ENCODE data around the gene CDKN2B-AS1. TPM values are rescaled to one million over a fixed set of nuclear protein-coding genes. Genes with fewer than 3 reads are reported as not detected.

Gene CDKN2B-AS1
- total RNA-seq, 1 donor, result 12.9 TPM

DNA sequence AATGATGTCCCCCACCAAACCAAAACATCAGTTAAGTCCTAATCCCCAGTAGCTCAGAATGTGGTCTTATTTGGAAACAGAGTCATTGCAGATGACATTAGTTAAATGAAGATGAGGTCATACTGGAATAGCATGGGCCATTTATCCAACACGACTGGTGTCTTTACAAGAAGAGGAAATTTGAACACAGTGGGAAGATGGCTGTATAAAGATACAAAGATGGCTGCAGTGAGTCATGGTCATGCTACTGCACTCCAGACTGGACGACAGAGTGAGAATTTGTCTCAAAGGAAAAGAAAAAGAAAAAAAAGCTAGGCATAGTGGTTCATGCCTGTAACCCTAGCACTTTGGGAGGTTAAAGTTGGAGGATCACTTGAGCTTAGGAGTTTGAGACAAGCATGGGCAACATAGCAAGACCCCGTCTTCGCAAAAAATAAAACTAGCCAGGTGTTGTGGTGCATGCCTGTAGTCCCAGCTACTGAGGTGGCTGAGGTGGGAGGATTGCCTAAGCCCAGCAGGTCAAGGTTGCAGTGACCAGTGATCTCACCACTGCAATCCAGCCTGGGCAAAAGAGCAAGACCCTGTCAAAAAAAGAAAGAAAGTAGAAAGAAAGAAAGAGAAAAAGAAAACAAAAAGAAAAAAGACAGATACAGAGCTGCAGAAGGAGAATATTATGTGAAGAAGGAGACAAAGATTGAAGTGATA is 144.5 kb downstream of the CDKN2B-AS1 start:
- TF ChIP-seq, protein P1, sequence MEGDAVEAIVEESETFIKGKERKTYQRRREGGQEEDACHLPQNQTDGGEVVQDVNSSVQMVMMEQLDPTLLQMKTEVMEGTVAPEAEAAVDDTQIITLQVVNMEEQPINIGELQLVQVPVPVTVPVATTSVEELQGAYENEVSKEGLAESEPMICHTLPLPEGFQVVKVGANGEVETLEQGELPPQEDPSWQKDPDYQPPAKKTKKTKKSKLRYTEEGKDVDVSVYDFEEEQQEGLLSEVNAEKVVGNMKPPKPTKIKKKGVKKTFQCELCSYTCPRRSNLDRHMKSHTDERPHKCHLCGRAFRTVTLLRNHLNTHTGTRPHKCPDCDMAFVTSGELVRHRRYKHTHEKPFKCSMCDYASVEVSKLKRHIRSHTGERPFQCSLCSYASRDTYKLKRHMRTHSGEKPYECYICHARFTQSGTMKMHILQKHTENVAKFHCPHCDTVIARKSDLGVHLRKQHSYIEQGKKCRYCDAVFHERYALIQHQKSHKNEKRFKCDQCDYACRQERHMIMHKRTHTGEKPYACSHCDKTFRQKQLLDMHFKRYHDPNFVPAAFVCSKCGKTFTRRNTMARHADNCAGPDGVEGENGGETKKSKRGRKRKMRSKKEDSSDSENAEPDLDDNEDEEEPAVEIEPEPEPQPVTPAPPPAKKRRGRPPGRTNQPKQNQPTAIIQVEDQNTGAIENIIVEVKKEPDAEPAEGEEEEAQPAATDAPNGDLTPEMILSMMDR (IDR thresholded peaks at IDR 0.05; ENCODE audit: insufficient read depth, low read length), result no peak
- no peak overlapping the region for H3K4me3 ChIP-seq (ENCODE audit: low read depth, low read length)
- no peak for DNase-seq (ENCODE audit: low read depth)

DNA sequence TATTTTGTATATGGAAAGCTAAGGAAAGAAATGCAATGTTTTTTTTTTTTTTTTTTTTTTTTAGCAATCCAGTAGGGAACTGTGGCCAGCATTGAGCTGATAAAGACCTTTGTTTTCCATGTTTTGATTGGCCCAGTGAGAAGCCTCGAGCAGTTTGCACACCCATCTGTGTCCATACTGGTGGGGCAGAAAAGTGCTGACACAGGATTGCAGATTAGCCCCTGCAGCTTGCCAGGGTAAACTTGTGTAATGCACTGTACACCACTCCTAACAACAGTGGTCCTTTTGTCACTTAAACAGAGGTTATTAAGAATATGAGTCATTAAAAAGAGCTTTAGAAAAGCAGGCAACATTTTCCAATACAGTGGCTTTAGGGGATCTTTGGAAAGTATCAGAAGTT is 147.3 kb downstream of the CDKN2B-AS1 start:
- TF ChIP-seq, protein P1 (IDR thresholded peaks at IDR 0.05; ENCODE audit: insufficient read depth, low read length), result no peak

DNA sequence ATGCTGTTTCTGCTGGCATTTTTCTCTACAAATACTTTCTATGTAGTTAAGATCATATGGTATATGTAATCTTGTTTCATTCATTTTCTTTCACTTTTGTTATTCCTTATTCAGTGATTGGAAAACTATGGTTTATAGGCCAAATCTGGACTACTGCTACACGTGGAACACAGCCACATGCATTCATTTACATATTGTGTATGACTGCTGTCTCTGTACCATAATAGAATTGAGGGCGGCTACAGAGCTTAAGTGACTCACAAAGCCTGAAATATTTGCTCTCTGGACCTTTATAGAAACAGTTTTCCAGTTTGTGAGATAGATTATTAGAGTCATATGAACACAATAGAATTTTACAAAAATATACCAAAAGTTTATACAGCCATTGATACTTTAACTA is 148.1 kb downstream of the CDKN2B-AS1 start:
- DNase-seq (ENCODE audit: low read depth), result peak; percentile 53
- H3K4me3 ChIP-seq (ENCODE audit: low read depth, low read length), result no peak overlapping the region
- TF ChIP-seq, protein P1 (IDR thresholded peaks at IDR 0.05; ENCODE audit: insufficient read depth, low read length), result no peak

More for the DNA sequence above, 147.3 kb downstream of the CDKN2B-AS1 start:
- DNase-seq (ENCODE audit: low read depth), result peak; percentile 94
- H3K4me3 ChIP-seq (ENCODE audit: low read depth, low read length), result no peak overlapping the region

DNA sequence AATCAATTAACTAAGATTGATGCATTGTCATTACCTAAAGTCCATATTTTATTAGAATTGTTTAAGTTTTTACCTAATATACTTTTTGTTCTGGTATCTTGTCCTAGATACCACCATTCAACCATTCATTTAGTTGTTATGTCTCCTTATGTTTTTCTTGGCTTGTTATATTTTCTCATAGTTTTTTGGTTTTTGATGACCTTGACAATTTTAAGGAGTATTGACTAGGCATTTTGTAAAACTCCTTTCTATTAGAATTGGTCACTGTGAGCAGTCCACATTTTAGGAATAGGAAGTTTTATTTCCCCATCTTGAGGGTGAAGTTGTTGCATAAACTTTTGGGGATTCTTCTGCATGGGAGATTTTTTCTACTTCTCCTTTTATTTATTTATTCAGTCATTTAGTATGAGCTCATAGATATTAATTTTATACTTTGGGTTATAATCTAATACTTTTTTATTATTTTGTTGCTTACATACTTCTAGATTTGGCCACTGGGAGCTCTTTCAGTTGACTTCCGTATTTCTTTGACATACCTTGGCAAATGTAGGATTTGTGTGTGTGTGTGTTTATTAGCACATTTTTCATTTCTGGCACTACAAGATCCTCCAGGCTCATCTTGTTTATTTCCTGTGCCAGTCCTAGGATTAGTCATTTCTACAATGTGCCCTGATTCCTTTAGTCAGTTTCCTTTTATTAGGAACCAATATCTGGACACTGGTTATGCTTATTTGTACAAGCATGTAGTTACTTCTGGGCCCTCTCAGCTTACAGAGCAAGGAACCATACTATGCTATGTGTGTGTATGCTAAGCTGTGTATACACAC is 149.4 kb downstream of the CDKN2B-AS1 start:
- H3K4me3 ChIP-seq (ENCODE audit: low read depth, low read length), result no peak overlapping the region
- DNase-seq (ENCODE audit: low read depth), result no peak
- TF ChIP-seq, protein P1 (IDR thresholded peaks at IDR 0.05; ENCODE audit: insufficient read depth, low read length), result no peak

DNA sequence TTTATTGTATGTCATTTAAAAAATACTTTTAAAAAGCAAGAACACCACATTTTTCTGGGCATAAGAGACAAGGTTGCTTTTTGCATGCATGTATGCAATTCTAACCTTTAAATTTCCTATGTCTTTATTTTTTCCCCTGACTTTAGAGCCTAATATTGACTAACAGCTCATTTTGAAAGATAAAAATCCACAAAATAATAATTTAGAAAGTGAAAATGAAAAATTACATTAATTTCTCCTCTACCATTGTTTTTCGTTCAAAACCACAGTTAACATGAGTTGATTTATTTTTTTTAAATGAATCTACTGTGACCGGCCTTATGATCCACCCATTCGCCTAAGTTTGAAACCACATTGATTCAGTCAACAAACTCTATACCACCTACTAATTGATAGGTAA is 152.0 kb downstream of the CDKN2B-AS1 start:
- TF ChIP-seq, protein P1 (IDR thresholded peaks at IDR 0.05; ENCODE audit: insufficient read depth, low read length), result no peak
- no peak overlapping the region for H3K4me3 ChIP-seq (ENCODE audit: low read depth, low read length)
- no peak for DNase-seq (ENCODE audit: low read depth)

DNA sequence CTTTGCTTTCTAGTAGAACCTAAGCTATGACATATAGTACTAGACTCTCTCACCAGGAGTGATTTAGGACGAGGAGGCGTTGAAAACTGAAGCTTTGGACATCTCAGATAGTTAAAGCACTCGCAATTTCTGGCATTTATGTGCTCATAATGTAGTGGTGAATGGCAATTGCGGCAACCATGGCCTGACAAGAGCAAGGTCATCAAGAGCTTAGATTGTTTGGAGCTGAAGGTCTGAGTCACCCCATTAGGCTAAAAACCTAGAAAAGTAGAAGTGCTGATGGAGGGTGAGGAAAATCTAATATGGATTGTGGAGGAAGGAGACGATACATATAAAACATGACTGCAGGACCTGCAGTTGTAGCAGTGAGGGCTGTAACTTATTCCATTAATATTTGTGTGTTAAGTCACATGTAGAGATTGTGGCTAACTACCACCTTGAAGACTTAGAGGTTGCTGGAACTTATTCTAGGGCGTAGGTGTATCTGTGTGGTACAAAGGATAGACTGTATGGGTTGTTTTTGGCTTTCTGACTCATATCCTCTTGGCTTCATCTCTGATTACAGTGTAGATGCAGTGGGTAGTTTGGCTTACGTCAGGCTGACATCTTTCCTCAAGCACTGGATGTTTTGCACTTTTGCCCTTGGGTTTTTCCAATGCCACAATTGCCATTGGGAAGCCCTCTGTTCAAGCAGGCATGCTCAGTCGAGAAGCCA is 153.4 kb downstream of the CDKN2B-AS1 start:
- DNase-seq (ENCODE audit: low read depth), result peak; percentile 93
- TF ChIP-seq, protein P1 (IDR thresholded peaks at IDR 0.05; ENCODE audit: insufficient read depth, low read length), result no peak

More for the DNA sequence above, 153.4 kb downstream of the CDKN2B-AS1 start:
- H3K4me3 ChIP-seq (ENCODE audit: low read depth, low read length), result no peak overlapping the region

All from fibroblast of the aortic adventitia (primary cell).